GM21717 (cell line): ENCODE measurements around the gene NAA16.
"Not testable (repeated sequence)": the region's sequence is repeated elsewhere in the genome, so short reads cannot be mapped to it uniquely, and the experiment has no call there.

Experiments
- ATAC-seq: cut with Tn5 transposase; IDR thresholded peaks from one replicate; pipeline ENCODE4 v1.9.1; 2021; ENCODE audit warnings: mild to moderate bottlenecking, moderate library complexity; ENCODE audit not compliant: unreplicated experiment

The NAA16 gene

GRCh38 chr13:41403983-41404382 is 92.9 kb downstream of the NAA16 start:
- ATAC-seq: no peak

- no peak for ATAC-seq
Observed at GRCh38 chr13:41405367-41405766, 94.3 kb downstream of the NAA16 start.

- ATAC-seq: no peak
Observed at GRCh38 chr13:41407380-41407779, 96.3 kb downstream of the NAA16 start.

GRCh38 chr13:41408121-41408520 is 97.1 kb downstream of the NAA16 start:
- ATAC-seq: no peak

GRCh38 chr13:41408746-41409145 is 97.7 kb downstream of the NAA16 start:
- ATAC-seq: no peak

- no peak for ATAC-seq
Observed at GRCh38 chr13:41409611-41410010, 98.5 kb downstream of the NAA16 start.

GRCh38 chr13:41411060-41411459 is 100.0 kb downstream of the NAA16 start:
- no peak for ATAC-seq

- no peak for ATAC-seq
Observed at GRCh38 chr13:41411522-41411921, 100.5 kb downstream of the NAA16 start.

GRCh38 chr13:41413872-41414271 is 102.8 kb downstream of the NAA16 start:
- ATAC-seq: no peak

GRCh38 chr13:41416276-41416675 is 105.2 kb downstream of the NAA16 start:
- ATAC-seq: no peak

GRCh38 chr13:41418027-41418426 is 107.0 kb downstream of the NAA16 start:
- no peak for ATAC-seq

- ATAC-seq: no peak
Observed at GRCh38 chr13:41418731-41419130, 107.7 kb downstream of the NAA16 start.

GRCh38 chr13:41419206-41419605 is 108.1 kb downstream of the NAA16 start:
- no peak for ATAC-seq

GRCh38 chr13:41420146-41420545 is 109.1 kb downstream of the NAA16 start:
- no peak for ATAC-seq

GRCh38 chr13:41421330-41421729 is 110.3 kb downstream of the NAA16 start:
- ATAC-seq: not testable (repeated sequence)

GRCh38 chr13:41421983-41422382 is 110.9 kb downstream of the NAA16 start:
- not testable (repeated sequence) for ATAC-seq

- ATAC-seq: not testable (repeated sequence)
Observed at GRCh38 chr13:41423259-41423658, 112.2 kb downstream of the NAA16 start.

GRCh38 chr13:41424675-41425074 is 113.6 kb downstream of the NAA16 start:
- not testable (repeated sequence) for ATAC-seq

GRCh38 chr13:41426047-41426446 is 115.0 kb downstream of the NAA16 start:
- no peak for ATAC-seq
